ENCODE data around the gene ATG9B. TPM values are rescaled to one million over a fixed set of nuclear protein-coding genes. Genes with fewer than 3 reads are reported as not detected.

ATG9B gene
- total and polyA plus RNA-seq, 9 of the 15 experiments (the other 6 are each of a cell fraction or from before 2014, with no cell fraction given), result 0.29 to 8.0 (median 2.1) TPM

DNA sequence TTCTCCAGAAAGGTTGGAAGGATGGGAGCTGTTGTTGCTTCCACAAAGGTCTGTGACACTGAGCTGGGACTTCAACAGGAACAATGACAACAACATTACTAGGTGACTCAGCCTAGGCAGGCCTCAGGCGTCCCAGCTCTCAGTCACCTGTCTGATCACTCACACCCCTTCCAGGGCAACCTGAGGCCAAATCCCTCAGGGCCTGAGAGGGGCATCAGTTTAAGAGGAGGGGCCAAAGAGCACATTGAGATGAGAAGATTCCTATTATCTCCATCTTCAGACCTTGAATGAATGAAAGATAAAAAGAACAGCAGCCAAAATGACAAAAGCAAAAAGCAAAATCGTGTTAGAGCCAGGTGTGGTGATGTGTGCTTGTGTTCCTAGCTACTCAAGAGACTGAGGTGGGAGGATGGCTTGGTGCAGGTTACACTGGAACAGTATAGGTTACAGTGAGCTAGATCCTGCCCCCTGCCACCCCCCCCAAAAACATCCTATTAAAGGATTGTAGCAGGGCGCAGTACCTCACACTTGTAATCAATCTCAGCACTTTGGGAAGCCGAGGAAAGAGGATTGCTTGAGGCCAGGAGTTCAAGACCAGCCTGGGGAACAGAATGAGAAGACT, at the start of gene ATG9B (continued):
- TF ChIP-seq, protein P1, sequence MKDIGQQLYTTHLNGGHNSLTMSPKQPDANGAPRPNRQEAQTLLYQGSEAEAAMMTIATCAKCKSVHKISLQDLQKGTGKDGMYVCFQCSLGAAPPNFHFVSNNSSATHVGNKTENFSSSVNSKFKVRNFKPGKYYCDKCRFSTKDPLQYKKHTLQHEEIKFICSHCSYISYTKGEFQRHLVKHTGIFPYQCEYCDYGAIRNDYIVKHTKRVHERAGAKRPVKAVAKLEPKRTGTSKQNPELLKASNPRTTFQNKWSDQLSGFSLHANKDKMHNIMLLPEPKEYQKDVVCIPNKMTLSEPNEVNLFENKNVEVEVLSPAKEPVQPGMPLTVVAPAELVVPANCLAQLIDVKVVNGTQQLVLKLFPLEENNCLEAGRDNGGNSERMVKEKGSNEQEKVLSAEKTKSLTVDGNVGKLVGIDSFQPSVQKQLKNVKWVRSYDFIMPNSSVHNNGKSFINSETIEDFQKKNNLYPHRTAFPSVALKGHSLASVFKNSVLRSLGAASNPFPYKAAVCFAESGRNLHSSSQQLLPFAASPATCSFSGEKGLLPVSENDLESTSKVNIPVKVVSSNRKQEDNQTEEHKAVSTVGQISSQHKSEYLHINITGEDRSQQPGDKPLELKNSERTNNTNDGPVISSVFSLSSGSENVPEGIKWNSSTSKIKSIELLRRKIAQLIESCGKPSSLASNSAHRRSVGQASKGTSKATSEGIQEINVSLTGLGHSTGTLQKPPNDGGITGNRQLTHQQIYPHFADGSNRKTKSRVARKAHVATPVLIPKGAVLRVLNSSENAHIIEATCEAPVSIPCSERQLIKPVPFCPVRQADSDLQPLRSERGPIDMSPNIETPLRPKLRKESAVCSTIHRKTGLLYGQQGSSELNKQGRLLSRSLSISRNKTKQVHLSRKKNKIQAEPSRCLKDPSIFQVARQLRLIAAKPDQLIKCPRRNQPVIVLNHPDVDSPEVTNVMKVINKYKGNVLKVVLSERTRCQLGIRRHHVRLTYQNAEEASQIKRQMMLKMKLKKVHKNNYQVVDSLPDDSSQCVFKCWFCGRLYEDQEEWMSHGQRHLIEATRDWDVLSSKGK (CRISPR knock-in tag; IDR thresholded peaks at IDR 0.05), result no peak
- TF ChIP-seq TRIM28 (IDR thresholded peaks at IDR 0.05), result no peak
- TF ChIP-seq RBM34 (IDR thresholded peaks at IDR 0.05; ENCODE audit: borderline replicate concordance, insufficient read depth, low read length), result no peak
- TF ChIP-seq ZNF436 (CRISPR knock-in tag; IDR thresholded peaks at IDR 0.05), result no peak
- peak in 1 of 2 experiments; percentile 33; a peak in 1 of 4 replicates for TF ChIP-seq FOXK2 (conservative IDR thresholded peaks at IDR 0.05 in 1 of 2, IDR thresholded peaks at IDR 0.05 in 1 of 2; ENCODE audit: low read depth in 2 of 2)
- no peak for TF ChIP-seq RFX1 (IDR thresholded peaks at IDR 0.05)
- no peak for TF ChIP-seq ZKSCAN1 (IDR thresholded peaks at IDR 0.05; ENCODE audit: low read depth, low read length)
- TF ChIP-seq MYC (IDR thresholded peaks at IDR 0.05; ENCODE audit: low read depth, low read length), result no peak
- no peak for TF ChIP-seq MYC (CRISPR knock-in tag; IDR thresholded peaks at IDR 0.05; ENCODE audit: borderline replicate concordance, low read depth)
- TF ChIP-seq ZNF57 (CRISPR knock-in tag; IDR thresholded peaks at IDR 0.05), result no peak
- no peak for TF ChIP-seq ARNT (IDR thresholded peaks at IDR 0.05)
- TF ChIP-seq, protein P2, sequence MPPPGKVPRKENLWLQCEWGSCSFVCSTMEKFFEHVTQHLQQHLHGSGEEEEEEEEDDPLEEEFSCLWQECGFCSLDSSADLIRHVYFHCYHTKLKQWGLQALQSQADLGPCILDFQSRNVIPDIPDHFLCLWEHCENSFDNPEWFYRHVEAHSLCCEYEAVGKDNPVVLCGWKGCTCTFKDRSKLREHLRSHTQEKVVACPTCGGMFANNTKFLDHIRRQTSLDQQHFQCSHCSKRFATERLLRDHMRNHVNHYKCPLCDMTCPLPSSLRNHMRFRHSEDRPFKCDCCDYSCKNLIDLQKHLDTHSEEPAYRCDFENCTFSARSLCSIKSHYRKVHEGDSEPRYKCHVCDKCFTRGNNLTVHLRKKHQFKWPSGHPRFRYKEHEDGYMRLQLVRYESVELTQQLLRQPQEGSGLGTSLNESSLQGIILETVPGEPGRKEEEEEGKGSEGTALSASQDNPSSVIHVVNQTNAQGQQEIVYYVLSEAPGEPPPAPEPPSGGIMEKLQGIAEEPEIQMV (tag; conservative IDR thresholded peaks at IDR 0.05; ENCODE audit: low read depth), result no peak
- TF ChIP-seq SIN3A (IDR thresholded peaks at IDR 0.05; ENCODE audit: borderline replicate concordance in 2 of 2, control insufficient read depth in 1 of 2, low read depth in 2 of 2, low read length in 2 of 2), result no peak
- TF ChIP-seq FOXJ3 (CRISPR knock-in tag; IDR thresholded peaks at IDR 0.05), result no peak
- TF ChIP-seq ZNF197 (CRISPR knock-in tag; IDR thresholded peaks at IDR 0.05; ENCODE audit: low read depth), result no peak
- no peak for TF ChIP-seq MED1 (CRISPR knock-in tag; IDR thresholded peaks at IDR 0.05; ENCODE audit: borderline replicate concordance)
- TF ChIP-seq MCM5 (IDR thresholded peaks at IDR 0.05; ENCODE audit: low read depth), result no peak
- TF ChIP-seq ZFP30 (CRISPR knock-in tag; IDR thresholded peaks at IDR 0.05; ENCODE audit: borderline replicate concordance), result no peak
- no peak for TF ChIP-seq TCFL5 (CRISPR knock-in tag; conservative IDR thresholded peaks at IDR 0.05)
- no peak for TF ChIP-seq ZNF384 (IDR thresholded peaks at IDR 0.05; ENCODE audit: low read depth, low read length)
- TF ChIP-seq SMARCA4 (IDR thresholded peaks at IDR 0.05), result no peak
- 0 out of 2 replicates have a peak, but pooled peaks have one; percentile 3 for TF ChIP-seq NFE2 (IDR thresholded peaks at IDR 0.05; ENCODE audit: low read depth)
- TF ChIP-seq, protein P3, sequence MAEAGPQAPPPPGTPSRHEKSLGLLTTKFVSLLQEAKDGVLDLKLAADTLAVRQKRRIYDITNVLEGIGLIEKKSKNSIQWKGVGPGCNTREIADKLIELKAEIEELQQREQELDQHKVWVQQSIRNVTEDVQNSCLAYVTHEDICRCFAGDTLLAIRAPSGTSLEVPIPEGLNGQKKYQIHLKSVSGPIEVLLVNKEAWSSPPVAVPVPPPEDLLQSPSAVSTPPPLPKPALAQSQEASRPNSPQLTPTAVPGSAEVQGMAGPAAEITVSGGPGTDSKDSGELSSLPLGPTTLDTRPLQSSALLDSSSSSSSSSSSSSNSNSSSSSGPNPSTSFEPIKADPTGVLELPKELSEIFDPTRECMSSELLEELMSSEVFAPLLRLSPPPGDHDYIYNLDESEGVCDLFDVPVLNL (CRISPR knock-in tag; IDR thresholded peaks at IDR 0.05; ENCODE audit: low read depth), result no peak
- TF ChIP-seq ZNF586 (CRISPR knock-in tag; conservative IDR thresholded peaks at IDR 0.05), result no peak
